HG03196 (cell line): ENCODE results near the gene PIP5K1B.

ENCODE experiments used
- ATAC-seq: cut with Tn5 transposase; IDR thresholded peaks from one replicate; pipeline ENCODE4 v1.9.1; 2021; ENCODE audit not compliant: unreplicated experiment

Gene PIP5K1B

DNA sequence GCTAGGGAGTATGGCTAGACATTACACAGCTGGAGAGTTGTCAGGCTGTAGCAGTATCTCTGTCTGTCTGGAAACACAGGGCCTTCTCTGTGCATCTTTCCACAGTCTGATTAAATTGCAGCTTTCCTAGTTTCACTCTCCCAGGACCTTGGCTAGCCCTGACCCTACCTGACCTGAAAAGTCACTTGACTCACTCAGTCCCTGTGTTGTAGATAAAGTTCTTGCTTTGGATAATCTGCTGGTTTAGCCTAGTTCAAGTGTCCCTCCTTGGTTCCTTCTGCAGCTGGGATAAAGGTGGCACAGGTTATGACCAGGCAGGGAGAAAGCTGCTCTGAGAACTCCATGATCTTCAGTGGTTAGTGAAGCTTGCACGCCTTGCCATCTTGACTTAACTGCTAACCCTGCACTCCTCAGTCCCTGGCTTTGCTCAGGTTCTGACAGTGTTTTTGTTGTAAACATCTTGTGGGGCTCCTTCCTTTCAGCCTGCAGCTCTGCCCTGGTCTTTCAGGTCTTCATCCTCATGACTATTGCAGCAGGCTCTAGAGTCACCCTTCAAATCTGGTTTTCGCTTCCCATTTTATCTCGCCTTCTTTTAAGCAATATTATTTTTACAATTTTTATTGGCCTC, 101.0 kb downstream of the PIP5K1B start:
- no peak for ATAC-seq

- ATAC-seq: no peak
Observed at GRCh38 chr9:68808338-68808890, 103.4 kb downstream of the PIP5K1B start.

- no peak for ATAC-seq
Observed at GRCh38 chr9:68817079-68817875, 112.2 kb downstream of the PIP5K1B start.

DNA sequence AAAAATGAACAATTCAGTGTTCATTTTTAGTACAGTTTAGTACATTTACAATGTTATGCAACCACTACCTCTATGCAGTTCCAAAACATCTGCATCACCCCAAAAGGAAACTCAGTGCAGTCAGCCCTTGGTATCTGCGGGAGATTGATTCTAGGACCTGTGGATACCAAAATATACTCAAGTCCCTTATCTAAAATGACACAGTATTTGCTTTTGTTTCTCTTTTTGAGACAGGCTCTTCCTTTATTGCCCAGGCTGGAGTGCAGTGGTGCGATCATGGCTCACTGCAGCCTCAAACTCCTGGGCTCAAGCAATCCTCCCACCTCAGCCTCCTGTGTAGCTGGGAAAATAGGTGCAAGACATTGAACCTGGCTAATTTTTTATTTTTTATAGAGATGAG, 114.0 kb downstream of the PIP5K1B start:
- ATAC-seq: no peak

- no peak for ATAC-seq
Observed at GRCh38 chr9:68821911-68822310, 116.9 kb downstream of the PIP5K1B start.

DNA sequence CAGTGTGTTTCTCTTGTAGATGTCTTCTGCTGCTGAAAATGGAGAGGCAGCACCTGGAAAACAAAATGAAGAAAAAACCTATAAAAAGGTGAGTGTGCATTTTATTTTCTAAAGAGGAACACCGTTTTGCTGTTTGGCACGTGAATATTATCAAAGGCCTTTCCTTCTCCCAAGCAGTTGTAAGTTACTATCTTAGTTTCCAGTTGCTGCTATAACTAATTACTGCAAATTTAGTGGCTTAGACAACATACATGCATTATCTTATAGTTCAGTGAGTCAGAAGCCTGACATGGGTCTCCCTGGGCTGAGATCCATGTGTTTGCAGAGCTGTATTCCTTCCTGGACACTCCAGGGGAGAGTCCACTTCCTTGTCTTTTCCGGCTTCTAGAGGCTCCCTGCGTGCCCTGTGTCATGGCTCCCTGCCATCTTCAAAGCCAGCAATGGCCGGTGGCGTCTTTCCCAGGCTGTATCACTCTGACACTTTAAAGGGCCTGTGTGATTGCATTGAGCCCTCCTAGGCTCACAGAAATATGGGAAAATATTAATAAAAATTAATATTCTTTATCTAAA, 117.6 kb downstream of the PIP5K1B start:
- no peak for ATAC-seq

- no peak for ATAC-seq
Observed at GRCh38 chr9:68825762-68826472, 120.9 kb downstream of the PIP5K1B start.

GRCh38 chr9:68827837-68828744, 123.1 kb downstream of the PIP5K1B start:
- no peak for ATAC-seq

DNA sequence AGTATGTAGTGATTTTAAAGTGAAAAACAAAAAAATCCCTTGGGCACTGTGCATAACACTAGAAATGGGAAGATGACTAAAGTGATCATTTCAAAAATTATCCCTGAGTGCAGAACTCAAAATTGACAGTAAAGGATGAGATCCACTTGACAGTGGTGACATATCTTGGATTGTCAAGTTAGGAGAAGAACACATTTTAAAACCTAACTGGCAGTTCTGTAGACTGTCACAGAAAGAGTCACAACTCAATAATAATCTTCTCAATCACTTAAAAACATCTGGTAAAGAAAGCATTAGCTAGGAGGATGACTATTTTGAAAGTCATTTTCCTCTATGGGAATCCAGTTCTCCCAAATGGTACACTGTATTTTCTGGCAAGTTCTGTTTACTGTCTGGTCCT, 127.1 kb downstream of the PIP5K1B start:
- no peak for ATAC-seq

- ATAC-seq: no peak
Observed at GRCh38 chr9:68832861-68833518, 128.0 kb downstream of the PIP5K1B start.

GRCh38 chr9:68834931-68835520, 130.0 kb downstream of the PIP5K1B start:
- no peak for ATAC-seq

DNA sequence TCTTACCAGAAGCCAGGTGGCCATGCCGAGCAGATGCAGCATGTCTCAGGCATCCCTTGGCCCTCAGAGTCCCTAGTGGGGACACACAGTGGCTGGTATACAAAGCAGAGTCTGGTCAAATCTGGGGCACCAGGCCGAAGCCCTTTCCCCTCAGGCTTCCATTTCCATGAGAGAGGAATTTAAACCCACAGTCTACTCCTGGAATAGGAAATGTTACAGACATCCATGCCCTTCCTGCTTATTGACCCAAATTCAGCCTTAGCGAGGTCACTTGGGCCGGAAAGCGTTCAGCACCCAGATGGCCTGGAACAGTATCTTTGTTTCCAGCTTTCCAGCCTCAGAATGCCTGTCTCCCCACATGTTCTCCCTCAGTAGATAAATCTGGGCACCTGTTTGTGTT, 131.7 kb downstream of the PIP5K1B start:
- ATAC-seq: no peak

DNA sequence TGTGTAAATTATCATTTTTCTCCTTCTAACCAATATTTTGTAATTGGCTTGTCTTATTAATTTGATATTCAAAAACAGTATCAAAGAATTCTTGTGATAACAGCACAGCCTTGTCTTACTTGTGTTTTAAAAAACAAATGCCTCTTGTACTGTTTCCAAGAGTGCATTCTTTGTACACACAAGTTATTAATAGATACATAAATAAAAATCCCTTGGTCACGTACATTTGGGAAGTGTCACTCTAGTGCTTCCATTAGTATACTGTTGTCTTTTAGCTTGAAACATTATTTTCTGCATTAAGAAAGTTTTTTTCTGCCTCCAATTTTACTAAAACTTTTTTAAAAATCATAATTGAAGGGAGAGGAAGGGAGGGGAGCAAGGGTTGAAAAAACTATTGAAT, 133.2 kb downstream of the PIP5K1B start:
- ATAC-seq: no peak

DNA sequence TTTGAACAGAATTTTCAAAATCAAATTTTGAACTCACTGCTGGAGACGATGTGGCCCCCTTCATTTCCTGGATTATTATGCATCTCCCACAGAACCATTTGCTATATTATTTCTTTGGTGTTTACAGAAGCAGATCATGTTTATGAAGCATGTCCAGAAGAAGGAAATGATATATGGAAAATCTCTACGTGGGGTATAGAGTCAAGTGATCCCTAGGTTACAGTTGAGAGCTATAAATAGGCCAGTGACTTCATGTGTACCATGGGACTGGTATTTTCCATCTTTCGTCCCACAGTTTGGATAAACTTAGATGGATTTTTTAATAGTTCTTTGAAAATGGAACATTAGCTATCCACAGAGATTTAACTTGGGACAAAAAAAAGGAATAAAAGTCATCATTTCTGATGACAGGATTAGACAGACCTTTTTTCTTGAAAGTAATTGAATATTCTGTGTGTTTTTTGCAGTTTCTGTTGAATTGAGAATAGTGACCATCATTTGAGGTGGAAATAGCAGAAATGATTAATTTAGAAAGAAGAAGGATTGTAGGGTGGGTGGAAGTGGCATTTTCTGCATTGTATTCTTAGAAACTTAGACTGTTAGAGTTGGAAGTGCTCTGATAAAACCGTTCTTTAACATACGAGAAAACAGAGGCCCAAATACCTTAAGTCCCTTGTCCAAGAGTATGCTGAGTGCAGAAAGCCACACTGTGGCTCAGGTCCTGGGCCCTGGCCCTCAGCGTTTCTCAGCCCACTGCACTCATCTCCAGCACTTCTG, 136.4 kb downstream of the PIP5K1B start:
- ATAC-seq: no peak

DNA sequence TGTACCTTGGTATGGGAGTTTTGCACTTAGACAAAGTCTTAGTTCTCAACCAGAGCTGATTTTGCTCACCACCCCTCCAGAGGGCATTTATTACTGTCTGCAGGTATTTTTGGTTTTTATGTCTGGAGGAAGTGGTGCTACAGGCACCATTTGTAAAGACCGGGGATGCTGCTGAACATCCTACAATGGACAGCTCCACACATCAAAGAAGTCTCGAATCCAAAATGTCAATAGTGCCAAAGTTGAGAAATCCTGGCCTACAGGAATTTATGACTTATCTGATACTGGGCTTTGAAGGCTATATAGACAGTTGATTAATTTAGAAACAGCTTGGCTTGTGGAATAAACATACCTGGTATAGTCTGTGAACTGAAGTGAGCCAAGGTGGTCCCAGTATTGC, 137.5 kb downstream of the PIP5K1B start:
- ATAC-seq: no peak

DNA sequence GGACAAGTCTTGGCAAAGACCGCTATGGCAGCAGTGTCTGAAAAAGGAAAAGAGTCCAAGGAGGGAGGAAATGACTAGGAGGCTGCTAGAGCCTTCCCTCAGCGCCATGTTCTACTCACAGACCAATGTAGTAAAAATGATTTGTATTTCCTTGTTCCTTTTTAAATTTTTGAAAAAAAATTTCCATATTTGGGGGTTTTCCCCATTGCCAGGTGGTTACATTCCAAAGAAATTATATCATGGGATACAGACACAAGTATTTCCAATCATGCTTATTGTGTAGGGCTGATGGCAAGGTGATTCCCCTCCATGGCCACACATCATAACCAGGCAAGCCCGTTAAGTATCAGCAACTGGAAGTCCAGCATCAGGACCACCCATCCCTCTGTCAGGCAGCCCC, 138.2 kb downstream of the PIP5K1B start:
- no peak for ATAC-seq

- no peak for ATAC-seq
Observed at GRCh38 chr9:68844157-68844556, 139.1 kb downstream of the PIP5K1B start.
